ENCODE results near the gene SLC17A2.

DNA sequence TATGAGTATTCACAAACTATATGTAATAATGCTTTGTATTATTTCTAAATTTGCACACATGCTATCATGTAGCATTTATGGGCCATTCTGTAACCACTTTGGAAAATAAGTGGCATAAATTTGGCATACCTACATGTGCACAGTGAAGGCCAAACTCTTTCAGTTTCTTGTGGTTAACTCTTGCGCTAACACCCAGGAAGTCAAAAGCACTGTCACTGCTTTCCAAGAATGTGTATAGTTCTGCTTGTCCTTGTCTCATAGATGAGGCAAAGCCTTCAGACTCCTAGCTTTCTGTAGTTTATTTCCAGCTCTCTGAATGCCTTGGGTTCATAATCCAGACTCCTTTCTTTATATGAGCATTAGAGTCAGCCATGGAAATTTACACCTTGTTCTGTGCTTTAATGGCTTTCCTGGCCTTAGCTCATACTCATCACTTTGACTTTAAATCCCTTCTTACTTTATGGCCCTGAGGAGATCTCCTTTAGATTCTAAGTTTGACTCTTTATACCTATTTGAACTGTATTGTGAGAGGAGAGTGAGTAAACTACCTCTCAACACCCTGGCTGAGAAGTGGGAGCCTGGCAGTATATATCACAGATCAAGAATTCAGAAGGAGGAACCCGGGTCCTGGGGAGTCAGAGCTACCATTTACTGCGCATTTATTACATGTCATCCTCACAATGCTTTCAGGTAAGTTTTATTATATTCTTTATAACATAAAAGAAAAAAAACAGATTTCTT, 55.5 kb downstream of the SLC17A2 start:
- TF ChIP-seq POLR2AphosphoS5 (IDR thresholded peaks at IDR 0.05; ENCODE audit: low read depth, low read length) (no peak), POLR2A (IDR thresholded peaks at IDR 0.05; ENCODE audit: low read depth, low read length) (no peak), SPI1 (IDR thresholded peaks at IDR 0.05; ENCODE audit: low read depth, low read length) (no peak), PAX5 (IDR thresholded peaks at IDR 0.05; ENCODE audit: insufficient read depth, low read length, severe bottlenecking) (no peak), TAF1 (IDR thresholded peaks at IDR 0.05; ENCODE audit: low read depth, low read length) (no peak), POU2F2 (IDR thresholded peaks at IDR 0.05; ENCODE audit: low read depth, low read length) (no peak)

All from GM12891 (cell line).